HG03139 (cell line): ENCODE results near the gene PTPN9.
"Not testable (repeated sequence)": the region's sequence is repeated elsewhere in the genome, so short reads cannot be mapped to it uniquely, and the experiment has no call there.

Source experiments
- ATAC-seq: cut with Tn5 transposase; IDR thresholded peaks from one replicate; pipeline ENCODE4 v1.9.1; 2021; ENCODE audit not compliant: unreplicated experiment

PTPN9 gene

DNA sequence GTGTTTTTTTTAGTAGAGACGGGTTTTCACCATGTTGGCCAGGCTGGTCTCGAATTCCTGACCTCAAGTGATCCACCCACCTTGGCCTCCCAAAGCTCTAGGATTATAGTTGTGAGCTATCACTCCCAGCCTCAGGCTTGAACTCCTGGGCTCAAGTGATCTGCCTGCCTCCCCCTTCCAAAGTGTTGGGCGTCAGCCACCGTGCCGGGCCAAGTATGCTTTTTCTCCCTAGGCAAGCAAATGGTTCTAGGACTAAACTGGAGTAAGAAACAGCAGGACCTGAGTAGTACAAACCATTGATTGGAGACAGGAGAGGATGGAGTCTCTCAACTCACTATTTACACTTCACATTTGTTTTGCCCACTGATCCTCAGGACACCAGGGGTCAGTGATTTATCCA, 4.6 kb upstream of the PTPN9 start:
- no peak for ATAC-seq

DNA sequence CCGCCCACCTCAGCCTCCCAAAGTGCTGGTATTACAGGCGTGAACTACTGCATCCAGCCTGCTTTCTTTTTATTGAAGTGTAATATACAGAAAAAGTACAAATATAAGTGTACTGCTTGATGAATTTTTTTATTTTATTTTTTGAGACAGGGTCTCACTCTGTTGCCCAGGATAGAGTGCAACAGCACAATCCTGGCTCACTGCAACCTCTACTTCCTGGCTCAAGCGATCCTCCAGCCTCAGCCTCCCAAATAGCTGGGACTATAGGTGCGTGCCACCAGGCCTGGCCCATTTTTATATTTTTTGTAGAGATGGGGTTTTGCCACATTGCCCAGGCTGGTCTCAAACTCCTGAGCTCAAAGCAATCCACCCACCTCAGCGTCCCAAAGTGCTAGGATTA, 3.8 kb upstream of the PTPN9 start:
- ATAC-seq: not testable (repeated sequence)

DNA sequence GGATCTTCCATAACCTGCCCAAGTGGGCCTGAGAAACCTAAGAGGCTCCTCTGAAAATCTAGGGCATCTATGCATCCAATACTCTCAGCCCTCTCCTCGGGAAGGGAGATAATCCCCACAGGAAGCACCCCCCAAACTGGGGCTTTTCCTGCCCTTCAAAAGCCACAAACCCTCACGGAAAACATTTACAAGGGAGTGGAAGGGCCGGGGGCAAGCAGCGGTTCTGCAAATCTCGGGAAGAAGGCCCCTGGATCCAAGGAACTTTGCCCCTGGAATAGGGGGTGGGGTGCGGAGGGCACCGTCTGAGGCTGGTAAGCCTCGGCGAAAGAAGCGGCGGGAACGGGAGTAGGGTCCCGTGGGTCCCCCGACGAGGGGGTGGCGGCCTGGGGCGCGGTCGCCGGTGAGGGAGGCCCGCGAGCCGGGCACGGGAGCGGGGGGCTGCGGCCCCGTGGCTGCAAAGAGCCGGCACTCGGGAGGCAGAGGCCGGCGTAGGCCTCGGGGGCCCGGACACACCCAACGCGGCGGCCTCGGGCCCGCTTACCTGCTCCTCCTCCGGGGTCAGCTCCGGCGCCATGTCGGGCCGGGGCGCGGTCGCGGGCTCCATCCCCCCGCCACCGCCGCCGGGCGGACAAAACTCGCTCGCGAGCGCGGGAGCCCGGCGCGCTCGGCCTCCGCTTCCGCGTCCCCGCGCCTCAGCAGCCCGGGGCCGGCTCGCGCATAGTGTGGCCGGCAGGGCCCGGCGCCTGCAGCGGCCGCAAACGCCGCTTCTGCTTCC, 755 bp downstream of the PTPN9 start:
- ATAC-seq: peak; percentile 43

DNA sequence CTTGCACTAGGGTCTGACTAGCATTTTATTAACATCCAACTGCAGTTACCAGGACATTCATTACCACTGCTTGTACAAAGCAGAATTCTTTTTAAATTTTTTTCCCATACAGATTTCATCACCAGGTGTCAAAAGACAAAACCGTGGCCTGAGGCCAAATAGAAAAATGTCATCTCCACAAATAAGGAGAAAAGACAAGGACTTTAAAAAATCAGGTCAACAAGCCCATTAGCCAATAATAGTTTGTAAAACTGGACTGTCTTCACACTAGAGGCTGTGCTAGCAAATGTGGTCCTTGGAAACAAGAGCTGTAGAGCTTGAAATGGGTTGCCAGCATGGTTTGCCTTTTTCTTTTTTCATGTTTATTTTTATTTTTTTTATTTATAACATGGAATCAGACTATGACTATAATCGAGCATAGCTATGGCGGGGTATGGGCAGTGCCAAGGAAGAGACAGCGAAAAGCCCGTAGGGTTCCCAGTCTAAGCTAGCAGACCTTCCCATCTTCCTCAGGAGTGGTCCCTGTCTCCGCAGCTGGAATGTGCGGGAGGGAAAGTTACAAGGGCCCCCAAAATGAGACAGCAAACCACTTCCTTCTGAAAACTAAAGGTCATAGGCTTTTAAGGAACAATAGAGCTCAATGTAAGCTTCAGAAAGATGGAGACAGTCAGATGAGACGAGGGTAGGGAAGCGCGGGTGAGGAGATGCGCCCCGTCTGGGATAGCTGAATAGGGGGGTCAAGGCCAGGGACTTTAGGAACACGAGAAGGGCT, 1.5 kb downstream of the PTPN9 start:
- ATAC-seq: no peak

DNA sequence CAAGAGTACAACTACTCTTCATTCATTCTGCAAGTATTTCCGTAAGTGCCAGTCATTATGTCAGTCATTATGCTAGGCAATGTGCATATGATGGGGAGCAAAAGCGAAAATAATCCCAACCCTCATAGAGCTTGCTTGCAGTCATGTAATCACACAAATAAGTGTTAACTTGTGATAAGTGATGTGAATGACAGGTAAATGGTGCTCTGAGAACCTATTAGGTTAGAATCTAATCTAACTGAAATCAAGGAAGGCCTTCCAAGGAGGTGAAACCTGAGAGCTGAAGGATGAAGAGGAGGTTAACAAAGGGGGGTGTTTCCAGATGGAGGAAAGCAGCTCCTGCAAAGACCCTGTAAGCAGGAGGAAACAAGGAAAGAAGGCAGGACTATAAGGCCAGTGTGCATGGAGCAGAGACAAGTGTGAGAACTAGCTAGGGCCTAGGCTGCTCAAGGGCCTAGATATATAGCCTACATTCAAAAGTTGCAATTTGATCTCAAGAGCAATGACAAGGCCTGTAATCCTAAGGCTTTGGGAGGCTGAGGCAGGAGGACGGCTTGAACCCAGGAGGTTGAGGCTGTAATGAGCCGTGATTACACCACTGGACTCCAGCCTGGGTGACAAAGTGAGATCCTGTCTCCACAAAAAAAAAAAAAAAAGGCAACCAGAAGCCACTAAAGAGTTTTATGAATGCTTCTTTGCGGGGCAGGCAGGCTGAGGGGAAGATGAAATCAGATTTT, 5.3 kb downstream of the PTPN9 start:
- ATAC-seq: no peak

DNA sequence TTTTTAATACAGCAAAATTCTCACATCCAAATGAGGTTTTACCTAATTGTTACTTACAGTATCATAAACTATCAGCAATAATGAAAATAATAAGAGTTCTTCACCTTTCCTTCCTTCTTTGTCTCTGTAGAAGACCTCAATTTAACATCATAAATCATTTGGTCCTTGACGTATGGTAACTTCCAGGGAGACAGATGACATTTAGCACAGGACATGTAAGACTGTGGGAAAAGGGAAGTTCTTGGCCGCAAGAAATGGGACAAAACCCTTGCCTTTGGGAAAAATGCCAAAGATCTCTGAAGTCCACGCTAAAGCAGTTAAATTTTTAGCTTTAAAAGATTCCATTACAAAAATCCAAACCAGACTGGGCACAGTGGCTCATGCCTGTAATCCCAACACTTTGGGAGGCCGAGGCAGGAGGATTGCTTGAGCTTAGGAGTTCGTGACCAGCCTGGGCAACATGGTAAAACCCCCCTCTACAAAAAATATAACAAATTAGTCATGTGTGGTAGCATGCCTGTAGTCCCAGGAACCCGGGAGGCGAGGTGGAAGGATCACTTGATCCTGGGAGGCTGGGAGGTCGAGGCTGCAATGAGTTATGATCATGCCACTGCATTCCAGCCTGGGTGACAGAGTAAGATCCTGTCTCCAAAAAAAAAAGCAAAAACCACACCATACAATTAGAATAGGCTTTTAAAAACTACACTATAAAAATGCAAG, 8.8 kb downstream of the PTPN9 start:
- ATAC-seq: no peak

DNA sequence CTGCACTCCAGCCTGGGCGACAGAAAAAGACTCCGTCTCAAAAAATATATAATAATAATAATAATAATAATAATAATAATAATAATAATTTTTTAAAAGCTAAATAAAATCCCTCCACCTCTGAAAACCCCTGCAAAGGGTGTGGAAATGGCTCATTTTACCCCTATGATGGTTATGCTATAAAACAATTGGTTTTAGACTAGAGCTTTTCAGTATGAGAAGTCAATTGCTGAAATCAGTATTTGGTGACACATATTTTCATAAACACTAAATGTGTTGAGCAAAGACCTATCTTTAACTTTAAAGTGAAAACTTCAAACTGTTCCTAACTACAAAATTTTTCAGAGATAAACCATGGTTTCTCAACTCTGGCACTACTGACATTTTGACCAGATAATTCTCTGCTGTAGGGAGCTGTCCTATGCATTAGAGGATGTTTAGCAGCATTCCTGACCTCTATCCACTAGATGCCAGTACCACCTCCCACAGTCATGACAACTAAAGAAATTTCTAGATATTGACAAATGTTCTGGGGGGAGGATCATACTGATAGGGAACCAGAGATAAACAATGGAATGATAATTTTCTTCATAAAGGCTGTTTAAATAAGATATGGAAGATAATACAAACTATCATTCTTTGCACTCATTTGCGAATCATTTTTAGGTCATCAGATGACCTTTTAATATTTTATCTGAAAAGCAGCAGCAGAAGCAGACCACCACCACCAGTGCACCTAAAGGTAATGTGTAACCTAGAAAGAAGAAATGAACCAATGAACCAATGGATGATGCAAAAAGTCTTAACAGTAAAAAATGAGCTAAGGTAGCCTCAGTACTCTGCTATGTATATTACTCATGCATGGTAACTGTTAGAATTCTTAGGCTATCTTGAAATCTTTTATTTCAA, 13.8 kb downstream of the PTPN9 start:
- ATAC-seq: no peak

DNA sequence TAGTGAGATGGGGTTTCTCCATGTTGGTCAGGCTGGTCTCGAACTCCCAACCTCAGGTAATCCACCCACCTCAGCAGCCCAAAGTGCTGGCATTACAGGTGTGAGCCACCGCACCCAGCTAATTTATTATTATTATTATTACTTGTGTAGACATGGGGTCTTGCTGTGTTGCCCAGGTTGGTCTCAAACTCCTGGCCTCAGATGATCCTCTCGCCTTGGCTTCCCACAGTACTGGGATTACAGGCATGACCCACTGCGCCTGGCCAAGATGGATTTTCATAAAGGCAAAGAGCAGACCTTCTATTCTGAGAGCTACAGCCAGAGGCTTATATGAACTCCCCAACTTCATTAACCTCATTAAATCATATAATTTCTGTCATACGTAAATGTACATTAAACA, 17.2 kb downstream of the PTPN9 start:
- no peak for ATAC-seq

DNA sequence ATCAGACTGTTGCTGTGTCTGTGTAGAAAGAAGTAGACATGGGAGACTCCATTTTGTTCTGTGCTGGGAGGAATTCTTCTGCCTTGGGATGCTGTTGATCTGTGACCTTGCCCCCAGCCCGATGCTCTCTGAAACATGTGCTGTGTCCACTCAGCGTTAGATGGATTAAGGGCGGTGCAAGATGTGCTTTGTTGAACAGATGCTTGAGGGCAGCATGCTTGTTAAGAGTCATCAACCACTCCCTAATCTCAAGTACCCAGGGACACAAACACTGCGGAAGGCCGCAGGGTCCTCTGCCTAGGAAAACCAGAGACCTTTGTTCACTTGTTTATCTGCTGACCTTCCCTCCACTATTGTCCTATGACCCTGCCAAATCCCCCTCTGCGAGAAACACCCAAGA, 19.8 kb downstream of the PTPN9 start:
- ATAC-seq: not testable (repeated sequence)

DNA sequence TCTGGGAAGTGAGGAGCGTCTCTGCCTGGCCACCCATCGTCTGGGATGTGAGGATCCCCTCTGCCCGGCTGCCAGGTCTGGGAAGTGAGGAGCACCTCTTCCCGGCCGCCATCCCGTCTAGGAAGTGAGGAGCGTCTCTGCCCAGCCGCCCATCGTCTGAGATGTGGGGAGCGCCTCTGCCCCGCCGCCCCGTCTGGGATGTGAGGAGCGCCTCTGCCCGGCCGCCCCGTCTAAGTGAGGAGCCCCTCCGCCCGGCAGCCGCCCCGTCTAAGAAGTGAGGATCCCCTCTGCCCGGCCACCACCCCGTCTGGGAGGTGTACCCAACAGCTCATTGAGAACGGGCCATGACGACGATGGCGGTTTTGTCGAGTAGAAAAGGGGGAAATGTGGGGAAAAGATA, 20.2 kb downstream of the PTPN9 start:
- not testable (repeated sequence) for ATAC-seq

DNA sequence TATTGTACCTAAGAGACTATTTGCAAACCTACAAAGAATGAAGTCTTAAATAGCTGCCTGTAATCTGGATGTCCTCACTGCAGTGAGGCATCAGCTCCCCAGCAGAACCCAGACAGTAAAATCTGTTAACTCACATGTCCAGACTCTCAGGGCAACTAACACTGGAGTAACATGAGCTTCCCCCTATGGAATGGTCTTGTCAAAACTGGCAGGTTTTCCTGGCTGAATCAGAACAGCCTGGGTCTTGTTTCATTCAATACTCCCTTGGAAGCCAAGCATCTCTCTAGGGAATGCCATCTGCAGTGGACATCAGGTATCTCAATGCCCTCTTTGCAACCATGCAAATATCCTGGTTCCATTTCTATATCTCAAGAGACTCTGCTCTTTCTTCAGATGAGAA, 24.4 kb downstream of the PTPN9 start:
- ATAC-seq: no peak

DNA sequence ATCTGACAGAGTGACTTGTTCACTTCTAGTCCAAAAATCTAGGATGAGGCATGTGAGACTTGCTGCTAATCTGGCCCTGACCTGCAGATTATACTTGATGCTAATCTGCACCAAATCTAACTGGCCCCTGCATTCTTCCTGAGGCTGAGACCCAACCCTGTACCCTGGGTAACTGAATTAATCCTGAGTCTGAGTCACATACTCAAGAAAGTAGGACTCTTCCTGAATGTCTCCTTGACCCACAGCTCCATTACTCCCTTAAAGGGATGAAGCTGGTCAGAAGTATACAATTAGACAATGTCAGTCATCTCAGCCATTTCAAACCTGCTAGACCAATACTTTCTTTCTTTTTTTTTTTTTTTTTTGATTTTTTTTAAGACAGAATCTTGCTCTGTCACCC, 25.5 kb downstream of the PTPN9 start:
- no peak for ATAC-seq

DNA sequence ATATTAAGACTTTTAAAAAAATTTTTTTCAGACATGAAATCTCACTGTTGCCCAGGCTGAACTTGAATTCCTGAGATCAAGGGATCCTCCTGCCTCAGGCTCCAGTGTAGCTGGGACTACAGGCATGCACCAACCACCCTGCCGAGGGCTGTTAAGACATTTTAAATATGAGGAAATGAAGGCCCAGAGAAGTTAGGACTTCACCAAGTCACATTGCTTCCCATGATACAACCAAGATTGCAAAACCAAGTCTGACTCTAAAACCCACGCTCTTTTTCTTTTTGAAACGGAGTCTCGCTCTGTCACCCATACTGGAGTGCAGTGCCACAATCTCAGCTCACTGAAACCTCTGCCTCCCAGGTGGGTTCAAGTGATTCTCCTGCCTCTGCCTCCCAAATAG, 28.0 kb downstream of the PTPN9 start:
- ATAC-seq: no peak

DNA sequence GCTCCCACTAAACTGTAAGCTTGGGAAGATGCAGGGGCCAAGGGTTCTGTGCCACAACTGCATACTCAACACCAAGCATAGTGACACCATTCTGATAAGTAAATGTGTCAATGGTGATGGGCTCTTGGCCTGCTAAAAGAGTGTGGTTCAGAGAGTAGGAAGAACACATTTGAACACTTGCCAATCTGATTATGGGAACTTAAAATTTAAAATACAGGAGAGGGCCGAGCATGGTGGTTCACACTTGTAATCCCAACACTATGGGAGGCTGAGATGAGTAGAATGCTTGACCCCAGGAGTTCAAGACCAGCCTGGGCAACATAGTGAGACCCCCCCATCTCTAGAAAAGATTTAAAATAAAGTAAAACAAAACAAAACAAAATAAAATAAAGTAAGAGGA, 34.1 kb downstream of the PTPN9 start:
- ATAC-seq: no peak

DNA sequence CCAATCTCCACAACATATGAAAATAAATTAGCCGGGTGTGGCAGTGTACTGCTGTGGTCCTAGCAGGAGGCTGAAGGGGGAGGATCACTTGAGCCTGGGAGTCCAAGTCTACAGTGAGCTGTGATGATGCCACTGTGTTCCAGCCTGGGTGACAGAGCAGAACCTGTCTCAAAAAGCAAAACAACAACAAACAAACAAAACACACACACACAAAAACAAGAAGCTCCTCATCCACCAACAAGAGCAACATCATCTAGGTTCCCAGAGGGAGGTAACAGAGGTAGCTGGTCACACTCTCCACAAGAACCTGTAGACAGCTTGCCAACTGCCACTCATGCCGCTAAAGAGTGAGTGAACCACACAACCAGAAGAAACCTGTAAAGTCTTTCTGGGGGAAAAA, 34.8 kb downstream of the PTPN9 start:
- ATAC-seq: no peak

DNA sequence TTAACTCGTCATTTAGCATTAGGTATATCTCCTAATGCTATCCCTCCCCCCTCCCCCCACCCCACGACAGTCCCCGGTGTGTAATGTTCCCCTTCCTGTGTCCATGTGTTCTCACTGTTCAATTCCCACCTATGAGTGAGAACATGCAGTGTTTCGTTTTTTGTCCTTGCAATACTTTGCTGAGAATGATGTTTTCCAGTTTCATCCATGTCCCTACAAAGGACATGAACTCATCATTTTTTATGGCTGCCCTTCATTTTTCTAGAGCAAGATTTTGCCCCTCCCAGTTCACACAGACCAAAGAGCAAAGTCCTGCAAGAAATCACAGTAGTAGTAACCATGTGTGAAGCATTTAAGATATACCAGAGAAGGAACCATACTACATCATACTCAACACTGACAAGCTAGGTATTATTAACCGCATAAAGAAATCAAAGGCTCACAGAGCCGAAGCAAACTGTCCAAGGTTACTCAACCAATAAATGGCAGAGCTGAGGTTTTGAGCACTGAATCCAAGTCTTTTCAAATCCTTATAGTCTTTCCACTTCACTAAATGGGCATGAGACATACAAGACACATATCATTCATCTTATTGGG, 36.1 kb downstream of the PTPN9 start:
- ATAC-seq: not testable (repeated sequence)

DNA sequence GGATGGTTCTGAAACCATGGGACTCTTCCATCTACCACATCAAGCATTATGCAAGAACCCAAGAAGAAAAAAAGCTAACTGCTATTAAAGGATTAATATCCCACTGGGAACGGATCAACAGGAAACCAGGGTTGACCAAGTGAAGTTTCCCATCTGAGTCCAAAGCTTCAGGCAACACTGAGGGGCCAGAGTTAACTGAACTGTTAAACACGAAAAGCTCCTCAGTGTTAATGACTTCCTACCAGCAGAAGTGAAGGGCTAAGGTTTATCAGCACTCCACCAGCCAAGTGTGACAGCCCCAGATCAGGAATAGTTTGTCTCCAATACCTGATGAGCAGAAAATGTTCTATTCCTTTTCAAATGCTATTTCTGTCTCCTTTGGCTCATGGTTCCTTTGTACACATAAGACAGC, 36.7 kb downstream of the PTPN9 start:
- ATAC-seq: no peak

DNA sequence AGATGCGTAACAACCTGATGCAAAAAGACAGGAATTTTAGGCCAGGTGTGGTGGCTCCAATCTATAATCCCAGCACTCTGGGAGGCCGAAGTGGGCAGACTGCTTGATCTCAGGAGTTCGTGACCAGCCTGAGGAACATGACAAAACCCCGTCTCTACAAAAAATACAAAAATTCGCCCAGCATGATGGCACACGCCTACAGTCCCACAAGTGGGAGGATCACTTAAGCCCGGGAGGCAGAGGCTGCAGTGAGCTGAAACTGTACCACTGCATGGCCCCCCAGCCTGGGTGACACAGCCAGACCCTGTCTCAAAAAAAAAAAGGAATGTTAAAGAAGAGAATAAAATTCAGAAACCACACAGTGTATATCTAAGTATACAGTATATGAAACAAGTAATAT, 40.7 kb downstream of the PTPN9 start:
- no peak for ATAC-seq

DNA sequence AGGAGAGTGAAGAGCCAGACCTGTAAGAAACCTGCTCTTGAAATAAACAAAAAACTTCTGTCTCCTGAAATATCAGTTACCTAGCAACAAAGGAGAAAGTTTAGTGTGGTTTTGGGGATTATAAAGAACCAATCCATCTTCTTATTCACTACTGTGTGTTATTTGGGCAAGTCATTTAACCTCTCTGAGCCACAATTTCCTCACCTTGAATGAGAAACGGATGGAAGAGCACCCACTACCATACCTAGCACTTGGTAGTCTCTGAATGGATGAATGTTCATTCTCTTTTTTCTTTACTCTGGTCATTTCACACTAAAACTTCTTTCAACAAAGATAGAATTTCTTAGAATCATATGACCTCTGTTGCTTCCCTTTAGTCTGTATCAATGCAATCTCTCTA, 45.2 kb downstream of the PTPN9 start:
- no peak for ATAC-seq
